Psoas muscle (tissue), 8 donors: Measurements from ENCODE around the gene PDCD10. TPM values are rescaled to one million over a fixed set of nuclear protein-coding genes. Genes with fewer than 3 reads are reported as not detected.

Source experiments
- ATAC-seq, 4 donors: fragments of 200-7000 bp; cut with Tn5 transposase; one replicate each; pipeline ENCODE4 v1.9.1; 2020; ENCODE audit warnings: moderate library complexity in 3 of 4, mild to moderate bottlenecking in 2 of 4
- DNase-seq, 2 donors: peaks; one replicate each; pipeline ENCODE4 v3.0.0-alpha.2; 2020
- H3K27ac ChIP-seq: fragments of 200-600 bp; one replicate; pipeline ENCODE4 v1.8.0; 2022
- H3K27me3 ChIP-seq, 3 donors: fragments of 200-600 bp in 1 of 3; one replicate each; pipeline versions ENCODE4 v1.6.1 to v1.8.0; 2013 to 2022; ENCODE audit warnings: low read length in 2 of 3, mild to moderate bottlenecking in 2 of 3, moderate library complexity in 1 of 3; ENCODE audit not compliant: insufficient read depth in 3 of 3
- H3K36me3 ChIP-seq, 2 donors: fragments of 200-600 bp in 1 of 2; one replicate each; pipeline versions ENCODE4 v1.6.1 to v1.8.0; 2013 to 2022; ENCODE audit warnings: low read depth in 1 of 2, mild to moderate bottlenecking in 1 of 2, moderate library complexity in 1 of 2; ENCODE audit not compliant: insufficient read depth in 1 of 2
- H3K4me1 ChIP-seq: fragments of 200-600 bp; one replicate; pipeline ENCODE4 v1.8.0; 2022
- H3K4me3 ChIP-seq: fragments of 200-600 bp; one replicate; pipeline ENCODE4 v1.8.0; 2022; ENCODE audit warnings: mild to moderate bottlenecking
- H3K9me3 ChIP-seq: fragments of 200-600 bp; one replicate; pipeline ENCODE4 v1.8.0; 2022
- whole genome bisulfite sequencing, 3 donors: extraction: QIAGEN DNeasy Blood & Tissue Kit; methylation state at CpG; one replicate each; pipeline versions ENCODE4 v1.1.6 to v1.1.7; 2013; 5-methylcytosine and 5-hydroxymethylcytosine counted together
- intact Hi-C, 2 donors: fragments of 100-400 bp; cut with DNase I; formaldehyde crosslinking; loops; one replicate each; pipeline versions ENCODE4 v1.11.0 to v1.14.2; 2022
- polyA plus RNA-seq, 3 donors: library from polyadenylated mRNA; stranded (reverse); fragments of 200-250 nt; gene quantifications; one replicate each; pipeline ENCODE4 v1.2.3, GENCODE V29; 2013
- total RNA-seq, 4 donors: library from RNA; stranded (reverse); fragmentation: NEBNext Ultra II Directional in 2 of 4; extraction: Animal tissue kit (Norgen Biotek cat#: 25700) in 2 of 4; gene quantifications; one replicate each; pipeline versions ENCODE4 v1.2.1 to v1.2.4, GENCODE V29; 2021 to 2023
- TF ChIP-seq, protein P1 (sequence below): fragments of 200-600 bp; IDR thresholded peaks from one replicate; pipeline ENCODE4 v1.8.0; 2022; ENCODE audit warnings: antibody characterized with exemption
- donor health status: healthy with polysubstance abuse.
- donor health status: DM: no; HTN: no; CAD: no; lungs with moderate emphysema.
- donor health status: Bipolar disorder and iron deficiency.
- donor health status: healthy.
- donor health status: DM: yes; HTN: yes; CAD: no.
- donor health status: DM: no; HTN: no; CAD: no.
- donor health status: DM: no; HTN: no; CAD: no.
- donor health status: DM: yes; HTN: yes; CAD: no.

Gene PDCD10
- total and polyA plus RNA-seq, 7 donors, result 16.4 to 47.9 (median 23.6) TPM

DNA sequence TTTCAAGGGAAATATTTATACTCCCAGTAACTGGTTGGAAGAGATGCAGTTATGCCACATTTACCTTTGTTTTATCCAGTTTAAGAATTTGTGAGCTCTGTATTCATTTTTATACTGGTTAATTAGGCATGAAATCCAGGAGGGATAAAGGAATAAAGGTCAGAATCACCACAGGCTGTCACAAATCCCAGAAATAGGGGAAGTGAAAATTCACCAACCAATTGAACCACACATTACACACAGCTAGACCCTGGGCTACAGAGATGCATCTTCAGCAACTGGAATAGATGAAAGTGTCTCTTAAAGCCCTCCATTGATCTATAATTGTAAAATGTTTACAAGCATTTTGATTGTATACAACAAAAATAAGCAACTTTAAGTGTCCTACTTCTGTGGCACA, 19.4 kb upstream of the PDCD10 start:
- ATAC-seq (no peak), DNase-seq (no peak)
- H3K27me3 ChIP-seq, result peaks cover 0 to 3% (median 0%) of the 10 kb centered on the region in 3 donors
- H3K9me3 ChIP-seq, result no peaks in the 10 kb centered on the region
- TF ChIP-seq, protein P1, sequence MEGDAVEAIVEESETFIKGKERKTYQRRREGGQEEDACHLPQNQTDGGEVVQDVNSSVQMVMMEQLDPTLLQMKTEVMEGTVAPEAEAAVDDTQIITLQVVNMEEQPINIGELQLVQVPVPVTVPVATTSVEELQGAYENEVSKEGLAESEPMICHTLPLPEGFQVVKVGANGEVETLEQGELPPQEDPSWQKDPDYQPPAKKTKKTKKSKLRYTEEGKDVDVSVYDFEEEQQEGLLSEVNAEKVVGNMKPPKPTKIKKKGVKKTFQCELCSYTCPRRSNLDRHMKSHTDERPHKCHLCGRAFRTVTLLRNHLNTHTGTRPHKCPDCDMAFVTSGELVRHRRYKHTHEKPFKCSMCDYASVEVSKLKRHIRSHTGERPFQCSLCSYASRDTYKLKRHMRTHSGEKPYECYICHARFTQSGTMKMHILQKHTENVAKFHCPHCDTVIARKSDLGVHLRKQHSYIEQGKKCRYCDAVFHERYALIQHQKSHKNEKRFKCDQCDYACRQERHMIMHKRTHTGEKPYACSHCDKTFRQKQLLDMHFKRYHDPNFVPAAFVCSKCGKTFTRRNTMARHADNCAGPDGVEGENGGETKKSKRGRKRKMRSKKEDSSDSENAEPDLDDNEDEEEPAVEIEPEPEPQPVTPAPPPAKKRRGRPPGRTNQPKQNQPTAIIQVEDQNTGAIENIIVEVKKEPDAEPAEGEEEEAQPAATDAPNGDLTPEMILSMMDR, result no peak
- intact Hi-C loops, result no loop called here
- H3K4me1 ChIP-seq, result no peaks in the 10 kb centered on the region
- H3K4me3 ChIP-seq, result no peak overlapping the region
- H3K27ac ChIP-seq, result no peak overlapping the region
- H3K36me3 ChIP-seq, result no peaks in the 10 kb centered on the region

DNA sequence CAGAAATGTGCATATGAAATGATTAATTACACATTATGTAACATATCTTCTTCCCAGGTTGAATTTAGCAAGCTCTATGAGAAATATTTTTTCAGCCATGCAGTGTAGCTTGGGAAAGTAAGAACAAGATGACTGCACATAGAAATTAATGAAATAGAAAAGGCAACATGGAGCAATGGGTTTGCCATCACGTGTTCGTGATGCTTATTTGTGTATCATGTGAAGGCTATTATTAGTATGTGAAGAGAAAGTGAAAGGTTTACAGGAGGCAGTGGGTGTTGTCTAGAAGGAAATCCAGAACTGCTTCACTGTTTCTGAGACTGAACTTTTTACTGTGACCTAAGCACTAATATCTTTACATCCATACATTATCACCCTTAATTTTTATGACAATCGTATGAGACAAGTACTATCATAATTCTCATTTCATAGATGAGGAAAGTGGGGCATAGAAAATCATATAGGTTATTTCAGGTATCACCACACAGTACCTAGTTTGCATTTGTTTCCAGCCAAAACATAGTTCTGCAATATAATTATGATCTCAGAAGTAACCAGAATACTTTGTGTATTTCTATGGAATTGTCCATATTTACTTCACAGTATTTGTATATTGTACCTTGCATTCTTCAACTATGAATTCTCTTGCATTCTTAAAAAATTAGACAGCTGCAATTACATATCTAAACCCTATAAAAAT, 15.7 kb upstream of the PDCD10 start:
- Histone ChIP-seq H3K27ac (no peak overlapping the region), H3K9me3 (no peaks in the 10 kb centered on the region), H3K4me1 (no peaks in the 10 kb centered on the region), H3K4me3 (no peak overlapping the region), H3K27me3 (peaks cover 0 to 3% (median 0%) of the 10 kb centered on the region in 3 donors), H3K36me3 (no peaks in the 10 kb centered on the region)
- intact Hi-C loops, result no loop called here
- WGBS, 3 donors, result 57 to 64% (median 62%) methylated on average over 3 of the region's 3 CpGs
- ATAC-seq (peak in 2 of 4 donors; percentile 45 to 50), DNase-seq (no peak)
- TF ChIP-seq, protein P1, result no peak

DNA sequence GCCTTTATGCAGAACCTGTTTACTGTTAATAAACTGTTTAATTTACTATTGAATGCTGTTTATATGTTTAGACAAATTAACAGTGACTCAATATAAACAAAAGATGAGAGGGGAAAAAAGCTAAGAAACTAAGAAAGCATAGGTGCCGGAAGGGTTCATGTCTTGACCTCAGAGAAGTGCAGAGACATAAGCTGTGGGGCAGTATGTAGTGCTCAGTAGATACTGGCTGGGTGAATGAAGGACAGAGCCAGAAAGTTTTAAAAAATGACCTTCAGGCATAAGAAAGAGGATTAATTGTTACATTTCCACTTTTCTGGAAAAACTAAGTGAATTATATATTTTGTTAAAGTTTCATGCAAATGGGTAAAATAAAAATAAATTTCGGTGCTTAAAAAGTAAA, 15.0 kb upstream of the PDCD10 start:
- no peaks in the 10 kb centered on the region for H3K9me3 ChIP-seq
- ATAC-seq (no peak), DNase-seq (no peak)
- H3K27ac ChIP-seq, result no peak overlapping the region
- TF ChIP-seq, protein P1, result no peak
- H3K4me1 ChIP-seq, result no peaks in the 10 kb centered on the region
- no peak overlapping the region for H3K4me3 ChIP-seq
- H3K36me3 ChIP-seq, result no peaks in the 10 kb centered on the region
- WGBS, 3 donors, result 95 to 99% (median 95%) methylated on average over 2 of the region's 2 CpGs
- intact Hi-C loops, result no loop called here
- H3K27me3 ChIP-seq, result peaks cover 0 to 3% (median 0%) of the 10 kb centered on the region in 3 donors

DNA sequence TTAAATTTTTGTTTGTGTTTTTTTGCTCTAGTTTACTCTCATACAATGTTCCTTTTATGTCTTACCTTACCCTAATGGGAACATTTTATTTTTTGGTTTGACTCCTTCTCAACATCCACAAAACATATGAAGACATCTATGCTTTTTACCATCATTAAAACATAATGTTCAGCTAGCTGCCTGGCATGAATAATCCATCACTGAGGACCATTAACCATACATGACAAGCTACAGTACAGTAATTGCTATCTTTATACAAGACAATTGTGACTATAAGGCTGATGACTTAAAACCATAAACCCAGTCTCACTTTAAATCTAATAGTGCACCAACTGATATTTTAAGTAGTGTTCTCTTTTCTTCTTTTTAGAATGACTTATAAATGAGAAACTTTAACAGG, 14.5 kb upstream of the PDCD10 start:
- H3K4me1 ChIP-seq, result no peaks in the 10 kb centered on the region
- peaks cover 0 to 3% (median 0%) of the 10 kb centered on the region in 3 donors for H3K27me3 ChIP-seq
- intact Hi-C loops, result no loop called here
- TF ChIP-seq, protein P1, result no peak
- no peak for ATAC-seq
- DNase-seq, result no peak
- no peak overlapping the region for H3K27ac ChIP-seq
- no peak overlapping the region for H3K4me3 ChIP-seq
- H3K9me3 ChIP-seq, result no peaks in the 10 kb centered on the region
- no peaks in the 10 kb centered on the region for H3K36me3 ChIP-seq

DNA sequence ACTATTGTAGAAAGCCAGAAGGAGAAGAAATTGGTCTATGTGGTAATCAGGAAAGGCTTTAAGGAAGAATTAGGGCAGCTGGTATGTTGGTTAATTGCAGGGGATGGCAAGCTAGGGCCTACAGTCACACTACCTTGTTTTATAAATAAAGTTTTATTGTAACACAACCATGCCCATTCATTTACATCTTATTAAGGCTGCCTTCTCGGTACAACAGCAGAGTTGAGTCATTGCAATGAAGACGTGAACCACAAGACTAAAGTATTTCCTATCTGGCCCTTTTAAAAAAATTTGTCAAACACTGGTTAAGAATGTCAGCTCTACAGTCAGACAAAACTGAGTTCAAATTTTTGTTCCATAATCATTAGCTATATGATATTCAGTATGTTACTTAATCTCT, 9.1 kb upstream of the PDCD10 start:
- no peaks in the 10 kb centered on the region for H3K9me3 ChIP-seq
- intact Hi-C loops, result no loop called here
- no peaks in the 10 kb centered on the region for H3K36me3 ChIP-seq
- no peaks in the 10 kb centered on the region for H3K27me3 ChIP-seq
- H3K4me3 ChIP-seq, result no peak overlapping the region
- ATAC-seq, result no peak
- TF ChIP-seq, protein P1, result no peak
- H3K27ac ChIP-seq, result no peak overlapping the region
- no peak for DNase-seq
- 83 to 92% (median 90%) methylated on average over 2 of the region's 2 CpGs for WGBS, 3 donors
- H3K4me1 ChIP-seq, result no peaks in the 10 kb centered on the region
